Vagina (tissue), 2 donors: ENCODE results near the gene MINDY1.

ENCODE experiments used
- POLR2A ChIP-seq, 2 donors: fragments of 450-650 bp; IDR thresholded peaks; one replicate each; pipeline ENCODE4 v1.6.1; 2017; ENCODE audit warnings: antibody characterized with exemption in 2 of 2, mild to moderate bottlenecking in 2 of 2, moderate library complexity in 2 of 2
- POLR2AphosphoS5 ChIP-seq, 2 donors: sonication (generic); formaldehyde crosslinking; IDR thresholded peaks; one replicate each; pipeline ENCODE4 v1.9.0; 2017; ENCODE audit warnings: antibody characterized with exemption in 2 of 2, mild to moderate bottlenecking in 2 of 2, low read depth in 1 of 2; ENCODE audit not compliant: insufficient read depth in 1 of 2
- TF ChIP-seq, protein P1 (sequence below), 3 experiments: fragments of 450-650 bp in 2 of 3; fragments of 200-600 bp in 1 of 3; sonication (generic) in 1 of 3; IDR thresholded peaks; one replicate each; pipeline ENCODE4 v1.5.1; 2017 to 2019; ENCODE audit warnings: antibody characterized with exemption in 3 of 3, mild to moderate bottlenecking in 2 of 3, moderate library complexity in 2 of 3

- TF ChIP-seq POLR2A (IDR thresholded peaks at IDR 0.05) (no peak), POLR2AphosphoS5 (IDR thresholded peaks at IDR 0.05; ENCODE audit: insufficient read depth in 1 of 2, low read depth in 1 of 2) (no peak)
- TF ChIP-seq, protein P1, sequence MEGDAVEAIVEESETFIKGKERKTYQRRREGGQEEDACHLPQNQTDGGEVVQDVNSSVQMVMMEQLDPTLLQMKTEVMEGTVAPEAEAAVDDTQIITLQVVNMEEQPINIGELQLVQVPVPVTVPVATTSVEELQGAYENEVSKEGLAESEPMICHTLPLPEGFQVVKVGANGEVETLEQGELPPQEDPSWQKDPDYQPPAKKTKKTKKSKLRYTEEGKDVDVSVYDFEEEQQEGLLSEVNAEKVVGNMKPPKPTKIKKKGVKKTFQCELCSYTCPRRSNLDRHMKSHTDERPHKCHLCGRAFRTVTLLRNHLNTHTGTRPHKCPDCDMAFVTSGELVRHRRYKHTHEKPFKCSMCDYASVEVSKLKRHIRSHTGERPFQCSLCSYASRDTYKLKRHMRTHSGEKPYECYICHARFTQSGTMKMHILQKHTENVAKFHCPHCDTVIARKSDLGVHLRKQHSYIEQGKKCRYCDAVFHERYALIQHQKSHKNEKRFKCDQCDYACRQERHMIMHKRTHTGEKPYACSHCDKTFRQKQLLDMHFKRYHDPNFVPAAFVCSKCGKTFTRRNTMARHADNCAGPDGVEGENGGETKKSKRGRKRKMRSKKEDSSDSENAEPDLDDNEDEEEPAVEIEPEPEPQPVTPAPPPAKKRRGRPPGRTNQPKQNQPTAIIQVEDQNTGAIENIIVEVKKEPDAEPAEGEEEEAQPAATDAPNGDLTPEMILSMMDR (IDR thresholded peaks at IDR 0.05) = peak; percentile 23 to 70 (median 68)
Measured at GRCh38 chr1:151024540-151025146, 17.9 kb upstream of the MINDY1 start.
